ENCODE results near the gene MIS18BP1.
"Not testable (repeated sequence)": the region's sequence is repeated elsewhere in the genome, so short reads cannot be mapped to it uniquely, and the experiment has no call there.

- TF ChIP-seq CTCF (IDR thresholded peaks at IDR 0.05 in 4 of 5, conservative IDR thresholded peaks at IDR 0.05 in 1 of 5); POLR2A (IDR thresholded peaks at IDR 0.05): not testable (repeated sequence)
Observed at GRCh38 chr14:45281731-45282400, 28.9 kb upstream of the MIS18BP1 start.

Data from gastrocnemius medialis (tissue), 4 donors.